ENCODE data around the gene IFI44.

DNA sequence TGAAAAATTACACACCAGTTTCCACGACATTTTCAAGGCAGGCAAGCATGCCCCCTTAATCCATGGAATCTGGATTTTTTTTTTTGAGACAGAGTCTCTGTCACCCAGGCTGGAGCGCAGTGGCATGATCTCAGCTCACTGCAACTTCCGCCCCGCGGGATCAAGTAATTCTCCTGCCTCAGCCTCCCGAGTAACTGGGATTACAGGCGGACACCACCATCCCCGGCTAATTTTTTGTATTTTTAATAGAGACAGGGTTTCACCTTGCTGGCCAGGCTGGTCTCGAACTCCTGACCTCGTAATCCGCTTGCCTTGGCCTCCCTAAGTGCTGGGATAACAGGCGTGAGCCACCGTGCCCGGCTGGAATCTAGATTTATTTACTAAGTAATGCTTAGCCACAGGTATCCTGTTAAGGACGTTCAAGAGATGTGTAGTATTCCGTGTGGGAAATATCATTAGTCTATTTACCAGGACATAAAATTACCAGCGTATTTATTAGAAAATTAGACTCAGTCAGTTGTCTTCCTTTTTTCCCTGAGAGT, 2.5 kb downstream of the IFI44 start:
- TF ChIP-seq, protein P1, sequence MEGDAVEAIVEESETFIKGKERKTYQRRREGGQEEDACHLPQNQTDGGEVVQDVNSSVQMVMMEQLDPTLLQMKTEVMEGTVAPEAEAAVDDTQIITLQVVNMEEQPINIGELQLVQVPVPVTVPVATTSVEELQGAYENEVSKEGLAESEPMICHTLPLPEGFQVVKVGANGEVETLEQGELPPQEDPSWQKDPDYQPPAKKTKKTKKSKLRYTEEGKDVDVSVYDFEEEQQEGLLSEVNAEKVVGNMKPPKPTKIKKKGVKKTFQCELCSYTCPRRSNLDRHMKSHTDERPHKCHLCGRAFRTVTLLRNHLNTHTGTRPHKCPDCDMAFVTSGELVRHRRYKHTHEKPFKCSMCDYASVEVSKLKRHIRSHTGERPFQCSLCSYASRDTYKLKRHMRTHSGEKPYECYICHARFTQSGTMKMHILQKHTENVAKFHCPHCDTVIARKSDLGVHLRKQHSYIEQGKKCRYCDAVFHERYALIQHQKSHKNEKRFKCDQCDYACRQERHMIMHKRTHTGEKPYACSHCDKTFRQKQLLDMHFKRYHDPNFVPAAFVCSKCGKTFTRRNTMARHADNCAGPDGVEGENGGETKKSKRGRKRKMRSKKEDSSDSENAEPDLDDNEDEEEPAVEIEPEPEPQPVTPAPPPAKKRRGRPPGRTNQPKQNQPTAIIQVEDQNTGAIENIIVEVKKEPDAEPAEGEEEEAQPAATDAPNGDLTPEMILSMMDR (IDR thresholded peaks at IDR 0.05): no peak
- TF ChIP-seq EZH2 (IDR thresholded peaks at IDR 0.05; ENCODE audit: borderline replicate concordance, insufficient read depth, low read depth, low read length, poor library complexity, severe bottlenecking): no peak
